ENCODE data around the gene OR6B1.

GRCh38 chr7:143954544-143954943, 45.6 kb upstream of the OR6B1 start, which contains the start of gene OR2F1:
- TF ChIP-seq TCF7L2 (IDR thresholded peaks at IDR 0.05; ENCODE audit: low read depth, low read length), result no peak
- TF ChIP-seq CTCF (IDR thresholded peaks at IDR 0.05 in 2 of 3, conservative IDR thresholded peaks at IDR 0.05 in 1 of 3; ENCODE audit: insufficient read depth in 2 of 3, low read depth in 1 of 3, low read length in 3 of 3), result no peak
